Measurements from ENCODE around the gene EFNA5.

GRCh38 chr5:107376546-107377276, 294.0 kb downstream of the EFNA5 start:
- TF ChIP-seq CTCF (IDR thresholded peaks at IDR 0.05; ENCODE audit: control extremely low read depth in 1 of 3, insufficient read depth in 1 of 3, low read depth in 1 of 3, low read length in 3 of 3) (no peak), USF2 (IDR thresholded peaks at IDR 0.05; ENCODE audit: low read length) (no peak), SRF (IDR thresholded peaks at IDR 0.05; ENCODE audit: low read depth, low read length) (no peak), EGR1 (IDR thresholded peaks at IDR 0.05; ENCODE audit: borderline replicate concordance, low read depth, low read length) (no peak), ZNF274 (IDR thresholded peaks at IDR 0.05; ENCODE audit: borderline replicate concordance, extremely low read depth, low read length) (no peak), BRCA1 (IDR thresholded peaks at IDR 0.05; ENCODE audit: low read depth, low read length) (no peak), POLR2A (IDR thresholded peaks at IDR 0.05; ENCODE audit: control extremely low read depth in 1 of 2, low read depth in 2 of 2, low read length in 2 of 2) (no peak), SIN3A (conservative IDR thresholded peaks at IDR 0.05 in 1 of 2, IDR thresholded peaks at IDR 0.05 in 1 of 2; ENCODE audit: low read depth in 1 of 2, low read length in 2 of 2) (no peak)

All from H1 (cell line).